ENCODE results near the gene BTBD17.

- TF ChIP-seq KDM1A (IDR thresholded peaks at IDR 0.05; ENCODE audit: borderline replicate concordance) (no peak), SUZ12 (IDR thresholded peaks at IDR 0.05; ENCODE audit: unreplicated experiment) (no peak), CHD2 (IDR thresholded peaks at IDR 0.05; ENCODE audit: borderline replicate concordance, low read depth, low read length) (no peak), ZNF274 (IDR thresholded peaks at IDR 0.05; ENCODE audit: insufficient read depth, insufficient read length) (no peak)
Observed at GRCh38 chr17:74345433-74346241, 16.0 kb downstream of the BTBD17 start.

Data from GM12878 (cell line).